AG04449 (cell line): ENCODE measurements around the gene FKBP2.

Source experiments
- CTCF ChIA-PET: fragments of 350-600 bp; formaldehyde crosslinking; extraction: SDS; loops from one replicate; lab custom pipeline; 2021; ENCODE audit warnings: antibody characterized with exemption; lab: Yijun Ruan, JAX
- POLR2A ChIA-PET: fragments of 400-600, 350-600 bp; formaldehyde crosslinking; extraction: SDS; loops from one replicate; lab custom pipeline; 2020; ENCODE audit warnings: antibody characterized with exemption, inconsistent platforms; lab: Yijun Ruan, JAX
- DNase-seq: peaks from one replicate; pipeline ENCODE4 v3.0.0-alpha.2; 2010; ENCODE audit warnings: low read depth, low spot score
- H3K4me3 ChIP-seq: 2 replicates; pipeline ENCODE4 v1.5.1; 2011; ENCODE audit warnings: low read depth, mild to moderate bottlenecking, control low read depth, low read length
- TF ChIP-seq, protein P1 (sequence below): IDR thresholded peaks from one replicate; pipeline ENCODE4 v1.5.1; 2011; ENCODE audit warnings: mild to moderate bottlenecking, moderate library complexity, low read length, control low read depth, inconsistent platforms; ENCODE audit not compliant: insufficient read depth; ENCODE audit errors: missing control alignments

FKBP2 gene

GRCh38 chr11:64207256-64208085 lies 33.4 kb upstream of the FKBP2 start:
- CTCF ChIA-PET = interaction anchor here (0.7 to 11.7 kb wide), 15 partner anchors 8 to 147 kb away, joined by 3 to 305 read pairs (median 4); partner anchors contain the start of genes CATSPERZ, ESRRA, NUDT22 and PLCB3
- DNase-seq = no peak
- TF ChIP-seq, protein P1, sequence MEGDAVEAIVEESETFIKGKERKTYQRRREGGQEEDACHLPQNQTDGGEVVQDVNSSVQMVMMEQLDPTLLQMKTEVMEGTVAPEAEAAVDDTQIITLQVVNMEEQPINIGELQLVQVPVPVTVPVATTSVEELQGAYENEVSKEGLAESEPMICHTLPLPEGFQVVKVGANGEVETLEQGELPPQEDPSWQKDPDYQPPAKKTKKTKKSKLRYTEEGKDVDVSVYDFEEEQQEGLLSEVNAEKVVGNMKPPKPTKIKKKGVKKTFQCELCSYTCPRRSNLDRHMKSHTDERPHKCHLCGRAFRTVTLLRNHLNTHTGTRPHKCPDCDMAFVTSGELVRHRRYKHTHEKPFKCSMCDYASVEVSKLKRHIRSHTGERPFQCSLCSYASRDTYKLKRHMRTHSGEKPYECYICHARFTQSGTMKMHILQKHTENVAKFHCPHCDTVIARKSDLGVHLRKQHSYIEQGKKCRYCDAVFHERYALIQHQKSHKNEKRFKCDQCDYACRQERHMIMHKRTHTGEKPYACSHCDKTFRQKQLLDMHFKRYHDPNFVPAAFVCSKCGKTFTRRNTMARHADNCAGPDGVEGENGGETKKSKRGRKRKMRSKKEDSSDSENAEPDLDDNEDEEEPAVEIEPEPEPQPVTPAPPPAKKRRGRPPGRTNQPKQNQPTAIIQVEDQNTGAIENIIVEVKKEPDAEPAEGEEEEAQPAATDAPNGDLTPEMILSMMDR = no peak
- POLR2A ChIA-PET = interaction anchor here (0.6 to 1.8 kb wide), 7 partner anchors 19 to 110 kb away, joined by 3 to 6 read pairs (median 3); partner anchors contain the start of genes PLCB3, PRDX5 and TRMT112
- H3K4me3 ChIP-seq = no peak overlapping the region; the same call in 1 of the 2 replicates

GRCh38 chr11:64208086-64208795 lies 32.7 kb upstream of the FKBP2 start:
- ChIA-PET CTCF (interaction anchor here (1.1 to 11.7 kb wide), 9 partner anchors 8 to 123 kb away, joined by 3 to 305 read pairs (median 56); partner anchors contain the start of genes CATSPERZ, ESRRA, NUDT22 and PLCB3), POLR2A (interaction anchor here (0.6 to 1.8 kb wide), 5 partner anchors 18 to 61 kb away, joined by 3 to 6 read pairs (median 3); no protein-coding TSS in a partner anchor)
- TF ChIP-seq, protein P1 = no peak
- H3K4me3 ChIP-seq = no peak overlapping the region
- no peak for DNase-seq

DNA sequence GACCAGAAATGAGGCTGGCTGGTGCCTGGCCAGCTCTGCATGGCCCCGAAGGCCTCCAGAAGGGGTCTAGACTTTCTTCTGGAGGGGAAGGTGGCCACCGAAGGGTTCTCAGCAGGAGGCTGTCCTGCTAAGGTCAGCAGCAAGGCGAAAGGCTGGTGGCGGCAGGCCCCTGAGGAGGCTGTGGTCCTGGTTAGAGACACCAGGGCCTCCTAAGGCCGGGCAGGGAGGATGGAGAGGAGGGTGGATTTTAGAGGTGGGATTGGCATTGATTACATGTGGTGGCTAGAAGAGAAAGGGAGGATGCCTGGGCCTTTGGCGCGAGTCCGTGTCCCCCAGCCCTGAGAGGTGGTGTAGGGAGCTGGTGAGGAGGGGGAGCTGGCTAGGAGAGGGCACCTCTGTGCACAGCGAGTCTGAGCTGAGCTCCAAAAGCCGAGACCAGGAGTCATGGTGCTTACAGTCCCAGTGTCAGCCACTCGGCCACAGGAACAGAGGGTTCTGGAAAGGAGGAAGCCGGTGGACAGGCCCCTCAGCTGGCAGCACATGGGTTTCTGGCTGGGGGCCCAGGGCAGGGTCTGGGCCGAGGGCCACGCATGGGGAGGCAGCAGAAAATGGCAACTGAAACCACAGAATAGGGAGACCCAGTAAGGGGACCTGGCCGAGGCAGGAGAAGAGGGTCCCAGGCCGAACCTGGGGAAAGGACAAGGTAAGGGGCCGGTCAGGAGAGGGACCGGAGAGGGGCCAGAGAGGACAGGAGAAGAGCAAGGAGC lies 31.9 kb upstream of the FKBP2 start:
- TF ChIP-seq, protein P1 = no peak
- POLR2A ChIA-PET = no interaction called here
- DNase-seq = no peak
- no peak overlapping the region for H3K4me3 ChIP-seq
- CTCF ChIA-PET = interaction anchor here (1.1 to 11.7 kb wide), 7 partner anchors 7 to 94 kb away, joined by 3 to 305 read pairs (median 86); partner anchors contain the start of genes CATSPERZ, ESRRA, NUDT22 and PLCB3

DNA sequence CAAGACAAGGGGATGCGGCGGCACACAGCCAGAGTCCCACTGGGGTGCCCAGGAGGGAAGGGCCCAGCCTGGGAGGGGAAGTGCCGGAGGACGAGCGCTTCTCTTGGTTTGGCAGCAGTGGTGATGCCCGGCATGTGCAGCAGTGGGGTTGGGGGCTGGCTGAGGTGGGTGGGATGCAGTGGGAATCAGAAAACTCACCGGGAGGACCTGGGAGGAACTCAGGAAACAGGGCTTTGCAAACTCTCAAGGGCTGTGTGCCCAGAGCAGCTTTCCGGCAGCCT lies 31.4 kb upstream of the FKBP2 start:
- no peak for DNase-seq
- TF ChIP-seq, protein P1 = no peak
- ChIA-PET CTCF (interaction anchor here (7.9 to 11.7 kb wide), 3 partner anchors 15 to 93 kb away, joined by 56 to 305 read pairs (median 121); partner anchors contain the start of genes CATSPERZ, ESRRA, NUDT22 and STIP1), POLR2A (no interaction called here)
- no peak overlapping the region for H3K4me3 ChIP-seq

GRCh38 chr11:64210301-64211020 lies 30.4 kb upstream of the FKBP2 start:
- no peak for DNase-seq
- ChIA-PET POLR2A (no interaction called here), CTCF (interaction anchor here (1.6 to 11.7 kb wide), 4 partner anchors 14 to 92 kb away, joined by 4 to 305 read pairs (median 88); partner anchors contain the start of genes CATSPERZ, ESRRA, NUDT22 and STIP1)
- TF ChIP-seq, protein P1 = no peak
- H3K4me3 ChIP-seq = no peak overlapping the region
